GM21526 (cell line): ENCODE data around the gene APOC1.
A peak's percentile ranks its signal among the peaks of the same experiment; 100 is the strongest.
"Not testable (repeated sequence)": the region's sequence is repeated elsewhere in the genome, so short reads cannot be mapped to it uniquely, and the experiment has no call there.

ENCODE experiments used
- ATAC-seq: cut with Tn5 transposase; IDR thresholded peaks from one replicate; pipeline ENCODE4 v1.9.1; 2021; ENCODE audit warnings: moderate library complexity; ENCODE audit not compliant: unreplicated experiment, low FRiP score

Gene APOC1

DNA sequence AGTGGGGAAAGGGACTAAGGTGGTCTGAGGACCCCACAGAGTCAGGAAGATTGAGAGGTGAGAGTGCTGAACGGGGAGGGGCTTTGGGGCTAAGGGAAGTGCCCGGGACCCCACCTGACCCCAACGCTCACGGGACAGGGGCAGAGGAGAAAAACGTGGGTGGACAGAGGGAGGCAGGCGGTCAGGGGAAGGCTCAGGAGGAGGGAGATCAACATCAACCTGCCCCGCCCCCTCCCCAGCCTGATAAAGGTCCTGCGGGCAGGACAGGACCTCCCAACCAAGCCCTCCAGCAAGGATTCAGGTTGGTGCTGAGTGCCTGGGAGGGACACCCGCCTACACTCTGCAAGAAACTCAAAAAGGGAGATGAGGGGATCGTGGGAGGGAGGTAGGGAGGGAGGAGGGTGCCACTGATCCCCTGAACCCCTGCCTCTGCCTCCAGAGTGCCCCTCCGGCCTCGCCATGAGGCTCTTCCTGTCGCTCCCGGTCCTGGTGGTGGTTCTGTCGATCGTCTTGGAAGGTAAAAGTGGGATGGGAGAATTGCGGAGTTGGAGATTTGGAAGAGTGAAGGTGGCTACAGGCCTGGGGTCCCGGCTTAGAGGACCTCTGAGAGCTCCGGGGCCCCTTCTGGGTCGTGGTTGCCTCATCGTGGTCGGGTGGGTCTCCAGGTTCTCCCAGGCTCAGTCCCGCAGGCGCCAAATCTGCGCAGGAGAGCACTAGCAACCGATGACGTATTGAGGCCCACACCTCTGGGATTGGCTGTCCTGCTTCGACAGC lies at the start of gene APOC1:
APOC1 (plus strand) TSS at position 176 of the 774 bp plus-strand sequence; CDS start at position 460, 284 bp downstream.
- ATAC-seq, result peak; percentile 93

GRCh38 chr19:44865196-44865767 lies 49.1 kb upstream of the APOC1 start:
- no peak for ATAC-seq

- ATAC-seq, result no peak
Observed at GRCh38 chr19:44866664-44867063, 47.7 kb upstream of the APOC1 start.

DNA sequence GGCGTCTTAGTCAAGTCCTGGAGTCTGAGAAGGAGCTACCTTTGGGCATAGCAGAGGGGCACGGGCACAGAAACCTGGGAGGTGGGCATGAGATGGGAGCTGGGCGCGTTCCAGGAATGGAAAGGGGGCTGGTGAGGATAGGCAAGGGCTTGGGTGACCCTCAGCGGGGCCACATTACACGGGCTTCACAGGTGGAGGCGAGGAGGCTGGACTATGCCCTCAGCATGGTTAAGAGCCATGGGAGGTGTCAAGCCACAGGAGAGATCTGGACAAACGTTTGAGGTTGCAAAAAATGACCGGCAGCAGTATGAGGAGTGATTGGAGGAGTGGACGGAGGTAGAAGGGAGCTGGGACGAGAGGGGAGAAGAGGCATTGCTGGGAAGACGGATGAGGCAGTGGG lies 46.8 kb upstream of the APOC1 start:
- no peak for ATAC-seq

DNA sequence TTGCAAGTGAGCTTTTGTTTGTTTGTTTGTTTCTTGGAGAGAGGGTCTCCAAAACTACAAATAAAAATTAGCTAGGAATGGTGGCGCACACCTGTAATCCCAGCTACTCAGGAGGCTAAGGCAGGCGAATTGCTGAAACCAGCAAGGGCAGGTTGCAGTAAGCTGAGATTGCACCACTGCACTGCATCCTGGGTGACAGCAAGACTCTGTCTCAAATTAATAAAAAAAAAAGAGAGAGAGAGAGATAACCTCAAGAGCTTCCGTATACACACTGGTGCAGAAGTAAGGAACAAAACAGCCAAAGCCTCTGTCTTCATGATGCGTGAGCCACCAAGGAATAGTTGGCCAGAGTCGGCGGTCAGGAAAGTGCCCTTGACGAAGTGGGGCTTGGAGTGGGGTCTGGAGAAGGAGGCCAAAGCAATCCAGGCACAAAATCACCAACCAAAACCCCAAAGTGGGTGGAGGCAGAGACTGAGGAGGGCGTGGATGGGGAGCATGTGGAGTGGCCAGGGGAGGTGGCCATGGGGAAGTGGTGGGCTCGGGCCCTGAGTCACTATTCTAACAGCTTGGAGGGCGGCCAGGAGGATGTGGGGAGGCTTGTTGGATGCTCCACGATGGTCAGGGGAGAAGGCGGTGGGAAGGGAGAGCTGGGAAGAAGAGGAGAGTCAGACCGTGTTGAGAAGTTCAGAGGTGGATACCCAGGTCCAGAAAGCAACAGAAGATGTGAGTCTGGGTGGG lies 44.5 kb upstream of the APOC1 start:
- no peak for ATAC-seq

DNA sequence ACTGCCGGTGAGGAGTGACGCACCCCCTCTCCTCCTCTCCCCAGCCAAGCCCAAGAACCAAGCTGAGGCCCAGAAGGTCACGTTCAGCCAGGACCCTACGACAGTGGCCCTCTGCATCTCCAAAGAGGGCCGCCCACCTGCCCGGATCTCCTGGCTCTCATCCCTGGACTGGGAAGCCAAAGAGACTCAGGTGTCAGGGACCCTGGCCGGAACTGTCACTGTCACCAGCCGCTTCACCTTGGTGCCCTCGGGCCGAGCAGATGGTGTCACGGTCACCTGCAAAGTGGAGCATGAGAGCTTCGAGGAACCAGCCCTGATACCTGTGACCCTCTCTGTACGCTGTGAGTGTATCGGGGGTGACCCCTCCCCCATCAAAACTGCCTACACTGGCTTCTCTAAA lies 42.6 kb upstream of the APOC1 start:
- ATAC-seq, result no peak

GRCh38 chr19:44872661-44873060 lies 41.7 kb upstream of the APOC1 start:
- ATAC-seq, result no peak

DNA sequence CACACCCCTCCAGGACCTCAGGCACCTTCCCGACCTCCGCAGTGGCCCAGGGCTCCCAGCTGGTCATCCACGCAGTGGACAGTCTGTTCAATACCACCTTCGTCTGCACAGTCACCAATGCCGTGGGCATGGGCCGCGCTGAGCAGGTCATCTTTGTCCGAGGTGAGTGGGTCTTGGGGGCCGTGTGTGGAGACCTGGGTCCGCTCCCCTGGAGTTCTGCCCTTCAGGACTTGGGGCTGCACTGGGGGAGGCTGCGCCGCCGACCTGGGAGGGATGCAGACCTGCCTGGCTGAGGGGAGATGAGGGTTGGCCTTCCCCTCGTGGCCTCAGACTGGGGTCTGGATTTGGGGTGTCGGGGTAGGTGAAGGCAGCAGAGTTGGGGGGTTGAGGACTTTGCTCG lies 40.1 kb upstream of the APOC1 start:
- no peak for ATAC-seq

- ATAC-seq, result no peak
Observed at GRCh38 chr19:44875666-44876451, 38.5 kb upstream of the APOC1 start.

DNA sequence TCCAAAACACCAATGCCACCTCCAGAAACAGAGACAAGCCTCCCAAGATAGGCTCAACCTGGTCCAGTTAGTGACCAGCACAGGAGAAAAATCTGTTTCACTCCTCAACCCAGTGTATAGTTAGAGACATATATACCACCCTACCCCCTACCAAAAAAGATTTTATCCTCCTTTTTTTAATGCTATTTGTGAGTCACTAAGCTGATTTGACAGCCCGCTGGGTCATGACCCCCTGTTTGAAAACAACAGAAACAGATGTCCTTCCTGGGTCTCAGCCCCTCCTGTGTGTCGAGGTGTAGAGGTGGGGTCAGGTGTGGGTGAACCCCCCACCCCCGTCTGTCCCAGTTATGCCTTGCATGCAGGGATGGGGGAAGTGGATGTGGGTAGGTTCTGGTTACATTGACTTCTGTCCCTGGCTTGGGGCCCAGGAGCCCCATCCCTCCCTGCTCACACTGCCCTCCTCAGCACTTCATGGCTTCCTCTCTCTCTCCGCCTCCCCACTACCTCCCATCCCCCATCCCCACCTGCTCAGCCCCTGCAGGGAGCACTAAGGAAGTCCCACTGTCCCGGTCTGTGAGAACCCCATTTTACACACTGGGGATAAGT lies 37.4 kb upstream of the APOC1 start:
- ATAC-seq, result no peak

GRCh38 chr19:44878120-44878865 lies 36.1 kb upstream of the APOC1 start:
- no peak for ATAC-seq

GRCh38 chr19:44879309-44880065 lies 34.9 kb upstream of the APOC1 start:
- no peak for ATAC-seq

DNA sequence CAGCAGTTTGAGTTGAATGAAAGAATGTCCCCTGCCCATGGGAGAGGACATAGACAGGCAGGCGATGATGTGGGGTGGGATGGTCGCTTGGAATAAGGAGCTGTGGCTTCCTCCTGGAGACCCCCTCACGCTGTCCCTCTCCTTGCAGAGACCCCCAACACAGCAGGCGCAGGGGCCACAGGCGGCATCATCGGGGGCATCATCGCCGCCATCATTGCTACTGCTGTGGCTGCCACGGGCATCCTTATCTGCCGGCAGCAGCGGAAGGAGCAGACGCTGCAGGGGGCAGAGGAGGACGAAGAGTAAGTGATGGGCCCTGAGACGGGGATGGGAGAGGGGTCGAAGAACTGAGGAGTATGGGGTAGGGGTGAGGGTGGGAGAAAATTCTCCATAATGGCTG lies 32.3 kb upstream of the APOC1 start:
- no peak for ATAC-seq

DNA sequence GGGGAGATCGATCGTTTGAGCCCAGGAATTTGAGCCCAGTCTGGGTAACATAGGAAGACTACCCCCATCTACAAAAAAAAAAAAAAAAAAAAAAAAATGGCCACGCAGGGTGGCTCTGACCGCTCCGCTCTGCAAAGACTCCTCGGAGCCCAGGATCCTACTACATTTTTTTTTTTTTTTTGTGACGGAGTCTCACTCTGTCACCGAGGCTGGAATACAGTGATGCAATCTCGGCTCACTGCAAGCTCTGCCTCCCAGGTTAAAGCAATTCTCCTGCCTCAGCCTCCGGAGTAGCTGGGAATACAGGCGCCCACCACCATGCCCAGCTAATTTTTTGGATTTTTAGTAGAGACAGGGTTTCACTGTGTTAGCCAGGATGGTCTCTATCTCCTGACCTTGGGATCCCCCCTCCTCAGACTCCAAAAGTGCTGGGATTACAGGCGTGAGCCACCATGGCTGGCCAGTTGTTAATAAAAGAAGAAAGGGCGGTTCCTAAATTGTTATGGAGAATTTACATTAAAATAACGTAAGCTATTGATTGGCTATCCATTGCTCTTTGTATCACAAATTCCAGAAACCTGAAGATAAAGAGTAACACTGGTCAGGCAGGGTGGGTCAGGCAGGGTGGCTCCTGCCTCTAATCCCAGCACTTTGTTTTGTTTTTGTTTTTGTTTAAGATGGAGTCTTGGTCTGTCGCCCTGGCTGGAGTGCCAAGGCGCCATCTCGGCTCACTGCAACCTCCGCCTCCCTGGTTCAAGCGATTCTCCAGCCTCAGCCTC lies 31.6 kb upstream of the APOC1 start:
- not testable (repeated sequence) for ATAC-seq

DNA sequence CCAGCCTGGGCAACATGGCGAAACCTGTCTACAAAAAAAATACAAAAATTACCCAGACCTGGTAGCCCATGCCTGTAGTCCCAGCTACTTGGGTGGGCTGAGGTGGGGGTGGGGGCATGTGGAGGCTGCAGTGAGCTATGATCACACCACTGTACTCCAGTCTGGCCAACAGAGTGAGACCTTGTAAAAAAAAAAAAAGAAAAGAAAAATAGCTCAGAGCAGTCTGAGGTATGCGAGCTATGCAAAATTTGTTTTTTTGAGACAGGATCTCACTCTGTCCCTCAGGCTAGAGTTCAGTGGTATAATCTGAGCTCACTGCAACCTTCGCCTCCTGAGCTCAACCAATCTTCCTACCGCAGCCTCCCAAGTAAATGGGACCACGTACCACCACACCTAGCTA lies 30.5 kb upstream of the APOC1 start:
- ATAC-seq, result no peak

DNA sequence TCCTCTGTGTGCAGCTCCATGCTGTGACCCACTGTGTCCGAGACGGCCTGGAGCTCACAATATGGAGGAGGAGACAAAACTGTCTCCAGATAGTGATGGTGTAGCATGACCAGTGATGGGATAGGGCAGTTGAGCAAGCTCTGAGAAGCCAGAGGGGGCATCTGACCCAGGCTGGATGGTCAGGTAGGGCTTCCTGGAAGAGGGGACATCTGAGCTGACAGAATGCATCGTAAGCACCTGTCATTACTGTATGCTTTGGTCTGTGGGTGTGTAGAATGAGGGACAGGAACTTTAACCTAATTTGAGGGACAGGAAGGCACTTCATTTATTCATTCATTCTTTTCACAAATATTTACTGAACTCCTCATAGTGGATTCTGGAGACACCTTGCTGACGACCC lies 29.8 kb upstream of the APOC1 start:
- ATAC-seq, result no peak

DNA sequence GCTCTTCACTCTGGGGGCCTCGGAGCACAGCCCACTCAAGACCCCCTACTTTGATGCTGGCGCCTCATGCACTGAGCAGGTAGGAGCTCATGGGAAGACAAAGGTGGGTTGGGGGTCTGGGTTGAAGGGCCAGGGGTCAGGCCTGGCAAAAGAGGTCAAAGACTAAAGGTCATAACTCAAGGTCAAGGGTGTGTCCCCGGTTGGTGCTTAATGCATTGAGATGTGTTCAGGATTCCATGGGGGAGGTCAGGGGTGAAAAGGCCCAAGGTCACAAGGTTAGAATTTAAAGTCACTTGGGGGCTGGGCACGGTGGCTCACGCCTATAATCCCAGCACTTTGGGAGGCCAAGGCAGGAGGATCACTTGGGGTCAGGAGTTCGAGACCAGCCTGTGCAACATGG lies 28.3 kb upstream of the APOC1 start:
- no peak for ATAC-seq

DNA sequence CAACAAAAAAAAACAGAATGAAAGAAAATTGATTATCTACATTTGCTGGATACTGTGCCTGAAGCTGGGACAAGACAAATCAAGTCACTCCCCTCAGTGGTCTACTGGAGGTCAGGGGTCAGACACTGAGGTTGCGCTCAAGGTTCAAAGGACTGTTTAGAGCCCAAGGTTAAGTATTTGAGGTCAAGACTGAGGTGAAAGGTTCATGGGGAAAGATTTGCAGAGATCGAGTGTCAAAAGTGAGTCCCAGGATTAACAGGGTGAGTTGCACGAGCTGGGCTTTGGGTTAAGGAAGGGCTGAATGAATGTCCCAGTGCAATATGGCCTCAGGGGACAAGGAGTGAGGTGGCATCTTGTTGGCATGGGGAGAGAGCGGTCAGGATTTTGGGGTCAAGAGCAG lies 26.8 kb upstream of the APOC1 start:
- no peak for ATAC-seq
